HG03196 (cell line): ENCODE measurements around the gene ACTA1.
"Not testable (repeated sequence)": the region's sequence is repeated elsewhere in the genome, so short reads cannot be mapped to it uniquely, and the experiment has no call there.

Source experiments
- ATAC-seq: cut with Tn5 transposase; IDR thresholded peaks from one replicate; pipeline ENCODE4 v1.9.1; 2021; ENCODE audit not compliant: unreplicated experiment

Gene ACTA1

DNA sequence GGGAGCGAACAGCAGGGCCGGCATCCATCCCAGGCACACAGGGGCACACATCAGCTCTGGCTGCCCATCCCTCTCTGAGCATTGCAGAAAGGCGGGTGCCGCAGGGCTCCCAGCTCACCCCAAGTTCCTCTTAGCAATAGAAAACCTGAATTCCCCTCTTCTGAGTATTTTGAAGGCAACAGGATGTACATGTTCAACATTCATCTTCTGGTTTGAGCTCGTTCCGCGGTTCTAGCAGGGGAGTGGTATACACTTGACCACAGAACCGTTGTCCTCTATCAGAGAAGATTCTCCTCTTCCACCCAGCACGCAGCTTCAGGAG lies 23.6 kb downstream of the ACTA1 start:
- no peak for ATAC-seq

DNA sequence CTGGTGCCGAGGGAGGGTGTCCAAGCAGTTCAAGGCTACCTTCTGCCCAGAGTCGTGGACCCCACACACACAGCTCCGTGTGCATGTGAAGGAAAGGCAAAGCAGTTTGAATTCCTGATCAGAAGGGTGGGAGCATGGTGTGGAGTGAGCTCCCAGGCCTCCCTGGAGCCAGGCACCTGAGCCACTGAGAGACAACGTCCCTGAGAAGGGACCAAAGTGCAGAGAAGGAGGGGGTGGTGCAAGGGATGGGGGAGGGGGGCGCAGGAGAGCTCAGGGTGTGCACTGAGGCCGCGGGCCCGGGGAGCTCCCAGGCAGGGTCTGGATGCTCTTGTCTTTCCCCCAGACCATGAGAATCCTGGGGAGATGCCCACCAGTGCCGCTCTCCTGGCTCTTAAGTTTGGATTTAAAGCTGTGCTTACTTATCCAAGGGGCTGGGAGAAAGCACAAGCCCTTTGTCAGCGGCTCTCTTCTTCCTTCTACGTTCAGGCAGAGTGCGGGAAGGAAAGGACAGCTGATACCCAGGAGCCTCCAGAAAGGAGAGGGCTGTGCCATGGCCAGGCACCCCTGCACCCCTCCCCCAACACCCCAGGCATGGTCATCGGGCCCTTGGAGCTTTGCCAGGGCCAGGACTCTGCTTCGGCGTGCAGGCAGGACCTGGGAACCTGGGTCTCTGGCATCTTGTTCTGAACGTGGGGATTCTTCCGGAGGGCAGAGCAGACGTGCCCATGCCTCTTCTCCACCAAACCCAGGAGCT lies 24.1 kb downstream of the ACTA1 start:
- ATAC-seq, result no peak

DNA sequence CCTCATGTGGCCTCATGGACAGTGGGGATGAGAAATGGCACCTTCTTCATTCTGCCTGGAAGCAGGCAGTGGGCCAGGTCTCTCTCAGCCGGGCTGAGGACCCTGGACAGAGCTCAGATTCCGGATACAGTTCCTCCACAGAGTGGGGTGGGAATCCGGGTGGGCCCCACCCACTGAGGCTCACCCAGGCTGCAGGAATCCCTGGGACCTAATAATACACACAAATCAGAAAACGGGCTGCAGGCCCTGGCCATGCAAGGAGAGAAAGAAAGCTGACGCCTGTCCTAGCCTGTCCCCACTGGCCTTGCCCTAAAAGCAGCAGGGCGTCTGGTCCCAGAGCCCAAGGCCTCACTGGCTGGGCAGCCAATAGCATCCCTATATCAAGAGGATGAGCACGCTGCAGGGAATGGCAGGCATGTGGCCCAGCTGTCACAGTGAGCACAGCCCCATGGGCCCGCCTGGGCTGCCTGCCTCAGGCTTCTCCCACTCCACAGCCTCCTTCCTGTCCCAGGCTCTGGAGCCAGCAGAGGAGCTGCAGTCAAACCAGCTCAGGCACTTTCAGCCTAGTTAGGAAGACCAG lies 25.3 kb downstream of the ACTA1 start:
- ATAC-seq, result no peak

DNA sequence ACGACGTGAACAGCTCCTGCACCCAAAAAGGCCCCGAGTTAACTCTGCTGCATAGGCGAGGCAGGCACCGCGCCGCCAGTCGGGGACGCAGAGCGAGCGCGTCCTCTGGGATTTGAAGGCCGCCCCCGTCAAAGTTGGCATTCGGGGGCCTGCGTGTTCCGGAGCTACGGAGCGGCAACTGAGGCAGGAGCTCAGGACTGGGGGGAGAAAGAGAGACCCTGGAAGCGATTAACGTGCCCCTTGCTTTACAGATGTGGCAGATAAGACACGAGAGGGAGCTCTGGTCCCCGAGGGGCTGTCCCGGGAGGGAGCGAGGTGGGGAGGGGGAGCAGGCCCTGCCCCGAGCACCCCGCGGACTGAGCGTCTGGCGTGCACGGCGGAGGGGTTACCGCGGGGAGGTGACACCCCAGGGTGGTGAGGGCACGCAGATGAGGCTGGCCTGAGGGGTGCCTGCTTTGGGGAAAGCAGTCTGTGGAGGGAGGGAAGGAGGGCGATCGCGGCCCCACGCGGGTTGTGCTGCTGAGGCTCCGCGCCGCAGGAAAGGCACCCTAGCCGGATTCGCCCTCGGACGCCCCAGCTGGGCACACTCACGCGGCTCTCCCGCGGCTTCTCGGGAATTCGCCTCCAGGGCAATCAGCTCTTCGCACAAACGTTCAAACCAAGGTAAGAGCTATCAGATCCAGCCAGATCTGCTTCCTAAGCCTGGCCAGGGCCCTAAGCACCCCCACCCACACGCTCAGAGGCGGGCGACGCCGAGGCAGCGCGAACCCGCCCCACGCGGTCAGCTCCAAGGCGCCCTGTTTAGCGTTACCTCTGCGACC lies 26.5 kb downstream of the ACTA1 start:
- ATAC-seq, result no peak

DNA sequence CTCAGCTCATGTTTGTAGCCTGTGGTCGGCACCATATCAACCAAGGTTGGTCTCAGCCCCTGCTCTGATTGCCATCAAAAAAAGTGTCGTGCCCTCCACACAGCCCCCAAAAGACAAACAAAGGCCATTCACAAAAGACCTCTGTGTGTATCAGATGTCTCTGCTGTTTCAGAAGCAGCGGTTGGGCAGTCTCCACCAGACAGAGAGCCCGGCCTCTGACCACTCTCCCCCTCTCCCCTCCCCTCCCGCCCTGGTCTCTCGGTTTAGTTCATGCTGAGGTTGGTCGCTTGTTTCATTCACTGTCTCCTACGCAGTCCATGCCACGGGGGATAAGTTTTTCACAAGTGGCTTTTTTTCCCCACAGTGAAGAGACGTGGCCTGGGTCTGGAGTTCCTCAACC lies 27.1 kb downstream of the ACTA1 start:
- no peak for ATAC-seq

DNA sequence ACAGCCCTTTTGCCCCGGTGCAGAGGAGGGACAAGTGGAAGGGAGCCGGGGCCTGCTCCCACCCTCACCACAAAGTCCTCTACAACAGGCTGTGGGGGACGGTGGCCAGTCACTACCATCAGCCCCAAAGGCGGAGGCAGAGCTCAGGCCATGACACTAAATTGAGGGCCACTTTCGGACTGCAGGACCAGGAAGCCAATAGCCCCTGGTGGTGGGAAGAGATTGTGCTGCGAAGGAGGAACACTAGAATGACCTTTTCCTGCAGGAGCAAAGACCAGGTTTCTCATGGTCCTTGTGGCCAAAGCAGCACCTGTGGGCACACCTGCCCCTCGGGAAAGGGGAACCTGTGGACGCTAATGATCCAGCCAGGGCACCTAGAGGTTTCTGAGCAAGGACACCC lies 30.3 kb downstream of the ACTA1 start:
- ATAC-seq, result no peak

DNA sequence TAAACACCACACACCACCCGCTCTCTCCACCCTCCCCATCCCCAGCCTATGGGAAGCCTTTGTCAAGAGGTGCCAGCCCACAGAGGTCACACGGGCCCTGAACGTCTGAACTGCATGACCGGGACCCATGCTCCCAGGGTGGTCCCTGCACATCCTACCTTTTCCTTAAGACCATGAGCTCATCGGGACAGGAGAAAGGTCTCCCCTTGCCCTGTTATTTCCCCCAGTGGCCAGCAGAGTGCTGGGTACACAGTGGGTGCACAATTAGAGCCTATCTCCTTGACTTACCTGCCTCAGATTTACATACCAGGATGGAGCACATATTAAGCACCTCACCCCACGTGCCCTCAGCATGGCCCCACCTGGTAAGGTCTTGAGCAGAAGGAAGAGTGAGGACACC lies 30.9 kb downstream of the ACTA1 start:
- ATAC-seq, result no peak

DNA sequence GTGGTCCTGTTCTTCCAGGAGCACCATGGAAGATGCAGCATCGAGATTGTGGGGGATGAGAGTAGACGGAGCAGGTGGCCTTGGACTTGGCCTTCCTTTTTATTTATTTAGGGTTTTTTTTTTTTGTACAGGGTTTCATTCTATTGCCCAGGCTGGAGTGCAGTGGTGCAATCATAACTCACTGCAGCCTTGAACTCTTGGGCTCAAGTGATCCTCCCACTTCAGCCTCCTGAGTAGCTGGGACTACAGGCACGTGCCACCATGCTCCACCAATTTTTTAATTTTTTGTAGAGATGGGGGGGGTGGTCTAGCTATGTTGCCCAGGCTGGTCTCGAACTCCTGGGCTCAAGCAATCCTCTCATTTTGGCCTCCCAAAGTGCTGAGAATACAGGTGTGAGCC lies 31.6 kb downstream of the ACTA1 start:
- not testable (repeated sequence) for ATAC-seq

DNA sequence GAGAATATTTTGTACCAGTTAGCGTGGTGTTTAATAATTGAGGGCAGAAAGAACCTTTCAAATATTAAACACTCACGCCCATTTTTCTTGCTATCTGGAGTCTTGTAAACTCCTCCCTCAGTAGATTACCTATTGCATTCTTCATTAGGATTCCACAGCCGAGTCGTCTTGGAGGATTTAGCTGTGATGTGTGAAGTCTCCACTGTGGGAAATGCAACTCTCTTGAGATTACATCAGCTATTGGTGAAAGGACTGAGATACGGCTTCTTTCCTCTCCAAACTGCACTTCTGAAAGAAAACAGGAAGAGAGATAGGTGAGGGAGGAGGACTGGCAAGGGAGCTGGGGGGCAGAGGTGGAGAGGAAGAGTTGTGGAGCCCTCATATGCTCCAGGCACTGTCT lies 36.1 kb downstream of the ACTA1 start:
- ATAC-seq, result no peak

DNA sequence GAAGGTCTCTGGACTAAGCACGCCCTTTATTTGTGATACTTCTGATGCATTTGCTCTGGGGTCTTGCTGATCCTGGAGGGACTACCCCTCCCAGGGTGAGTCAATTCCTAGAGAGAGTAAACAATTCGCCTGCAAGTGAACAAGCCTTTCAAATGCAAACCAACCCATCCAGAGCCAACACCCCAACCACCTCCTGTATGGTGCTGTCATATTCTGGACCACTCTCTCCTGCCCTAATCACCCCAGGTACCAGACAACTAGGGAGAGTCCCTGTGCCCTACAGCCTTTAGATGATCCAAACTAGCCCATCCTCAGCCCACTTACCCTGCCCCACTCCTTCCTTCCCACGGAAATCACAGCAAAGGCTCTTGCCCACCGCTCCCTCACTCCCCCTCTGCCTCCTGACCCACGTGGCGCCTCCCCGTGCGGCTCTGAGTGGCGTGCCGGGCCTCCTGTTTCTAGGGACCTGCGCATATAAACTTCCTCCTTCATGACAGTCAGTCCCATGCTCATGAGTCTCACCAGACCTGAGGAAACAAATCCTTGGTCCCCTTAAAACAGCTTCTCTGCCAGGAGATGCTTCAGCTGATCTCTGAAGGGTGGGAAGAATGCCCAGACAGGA lies 37.2 kb downstream of the ACTA1 start:
- ATAC-seq, result no peak

DNA sequence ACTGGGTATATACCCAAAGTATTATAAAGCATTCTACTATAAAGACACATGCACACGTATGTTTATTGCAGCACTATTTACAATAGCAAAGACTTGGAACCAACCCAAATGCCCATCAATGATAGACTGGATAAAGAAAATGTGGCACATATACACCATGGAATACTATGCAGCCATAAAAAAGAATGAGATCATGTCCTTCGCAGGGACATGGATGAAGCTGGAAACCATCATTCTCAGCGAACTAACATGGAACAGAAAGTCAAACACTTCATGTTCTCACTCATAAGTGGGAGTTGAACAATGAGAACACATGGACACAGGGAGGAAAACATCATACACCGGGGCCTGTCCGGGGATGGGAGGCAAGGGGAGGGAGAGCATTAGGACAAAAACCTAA lies 39.4 kb downstream of the ACTA1 start:
- ATAC-seq, result not testable (repeated sequence)

DNA sequence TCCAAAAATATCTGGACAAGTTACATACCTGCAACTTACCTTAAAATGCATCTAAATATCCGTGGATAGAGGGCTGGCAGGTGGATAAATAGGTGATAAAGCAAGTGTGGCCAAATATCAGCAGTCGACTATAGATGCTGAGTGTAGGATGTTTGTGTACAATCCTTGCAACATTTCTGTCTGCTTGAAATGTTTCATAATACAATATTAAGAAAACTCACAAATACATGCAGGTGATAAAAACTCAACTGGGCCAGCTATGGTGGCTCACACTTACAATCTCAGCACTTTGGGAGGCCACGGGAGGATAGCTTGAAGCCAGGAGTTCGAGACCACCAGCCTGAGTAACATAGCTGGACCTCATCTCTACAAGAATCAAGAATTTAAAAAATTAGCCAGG lies 41.0 kb downstream of the ACTA1 start:
- ATAC-seq, result no peak

DNA sequence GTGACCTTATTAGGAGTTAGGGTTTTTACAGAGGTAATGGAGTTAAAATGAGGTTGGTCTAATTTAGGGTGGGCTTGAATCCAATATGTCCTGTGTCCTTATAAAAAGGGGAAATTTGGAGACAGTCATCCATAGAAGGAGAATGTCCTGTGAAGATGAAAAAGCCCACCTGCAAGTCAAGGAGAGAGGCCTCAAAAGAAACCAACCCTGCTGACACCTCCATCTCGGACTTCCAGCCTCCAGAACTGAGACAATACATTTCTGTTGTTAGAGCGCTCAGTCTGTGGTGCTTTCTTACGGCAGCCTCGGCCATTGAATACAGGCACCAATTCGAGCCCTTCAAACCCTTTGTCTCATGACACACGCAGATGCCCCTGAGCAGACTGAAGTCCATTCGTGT lies 43.8 kb downstream of the ACTA1 start:
- no peak for ATAC-seq

DNA sequence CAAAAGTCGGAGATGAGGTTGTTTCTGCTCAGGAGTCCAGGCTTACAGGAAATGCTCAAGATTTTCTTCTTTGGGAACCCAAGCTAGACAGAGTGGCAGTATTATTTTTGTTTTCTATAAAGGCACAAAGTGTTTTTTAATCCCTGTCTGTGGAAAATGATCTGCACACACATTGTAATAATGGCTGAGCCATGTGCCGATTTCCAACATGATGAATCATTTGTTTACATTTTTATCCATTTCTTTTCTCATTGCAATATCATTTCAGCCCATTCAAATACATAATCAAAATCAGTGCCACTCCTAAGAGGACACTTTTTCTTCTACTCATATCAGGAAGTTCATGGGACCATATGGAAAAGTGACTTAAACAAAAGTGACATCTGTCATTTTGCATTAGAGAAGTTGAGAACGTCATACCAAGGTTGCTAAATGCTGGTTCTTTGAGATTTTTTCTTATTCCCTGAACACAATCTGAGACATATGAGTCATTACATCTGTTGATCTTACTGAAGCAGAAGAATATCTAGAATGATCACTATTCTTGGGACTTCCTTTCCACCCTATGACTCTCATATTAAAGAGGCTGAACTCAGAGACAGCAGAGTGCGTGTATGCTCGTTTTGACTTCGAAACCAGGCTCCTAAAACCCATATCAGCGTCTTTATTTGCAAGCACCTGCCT lies 44.9 kb downstream of the ACTA1 start:
- no peak for ATAC-seq

DNA sequence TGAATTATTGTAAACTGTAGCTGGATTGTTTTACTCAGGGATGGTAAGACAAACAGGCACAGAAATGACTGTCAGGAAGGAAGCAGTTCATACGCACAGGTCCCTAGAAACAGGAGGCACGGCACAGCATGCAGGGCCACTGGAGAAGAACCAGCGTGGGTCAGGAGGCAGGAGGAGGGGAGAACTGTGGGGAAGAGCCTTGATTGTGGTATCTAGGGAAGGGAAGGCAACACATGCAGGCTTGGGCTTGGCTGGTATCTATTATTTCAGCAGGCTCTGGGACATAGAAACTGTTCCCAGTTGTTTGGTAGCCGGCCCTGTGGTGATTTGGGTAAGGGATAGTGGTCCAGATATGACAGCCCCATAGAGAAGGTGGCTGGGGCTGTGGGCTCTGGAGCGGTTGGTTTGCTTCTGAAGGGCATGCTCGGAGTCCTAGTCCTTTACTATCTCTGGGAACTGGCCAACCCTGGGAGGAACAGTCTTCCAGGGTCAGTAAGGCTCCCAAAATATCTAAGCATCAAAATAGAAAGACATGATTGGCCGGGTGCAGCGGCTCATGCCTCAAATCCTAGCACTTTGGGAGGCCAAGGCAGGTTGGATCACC lies 47.9 kb downstream of the ACTA1 start:
- no peak for ATAC-seq

DNA sequence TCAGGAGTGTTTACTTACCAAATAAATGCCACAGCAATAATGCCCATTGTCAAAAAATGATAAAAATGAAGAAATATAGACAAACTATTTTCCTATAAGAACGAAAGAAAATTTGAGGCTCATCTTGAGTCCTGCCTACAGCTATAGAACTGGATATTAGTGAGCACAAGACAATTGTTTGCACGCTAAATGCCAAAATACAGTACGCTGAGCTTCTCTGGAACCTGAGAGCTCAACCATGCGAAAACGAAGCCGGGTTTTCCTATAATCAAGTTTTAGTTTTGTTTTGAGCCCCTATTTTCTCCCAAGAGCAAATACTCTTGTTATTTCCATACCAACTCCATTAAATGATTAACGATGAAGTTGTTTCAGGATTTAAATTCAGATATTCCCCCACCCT lies 49.1 kb downstream of the ACTA1 start:
- ATAC-seq, result no peak

DNA sequence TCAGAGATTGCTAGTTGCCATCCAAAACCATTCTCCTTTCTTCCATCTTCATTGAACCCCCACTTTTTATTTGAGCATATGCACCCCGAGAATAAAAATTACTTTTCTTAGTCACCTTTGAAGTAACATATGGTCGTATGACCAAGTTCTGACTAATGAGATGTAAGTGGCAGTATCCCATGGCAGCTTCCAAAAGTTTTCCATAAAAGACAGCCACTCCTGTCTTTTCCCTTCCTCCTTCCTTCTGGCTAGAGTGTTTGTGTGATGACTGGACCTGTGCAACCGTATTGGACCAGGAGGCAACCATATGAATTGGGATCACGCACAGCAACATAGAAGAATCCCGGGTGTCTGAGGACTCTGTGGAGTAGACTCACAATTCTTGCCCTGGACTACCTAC lies 49.9 kb downstream of the ACTA1 start:
- no peak for ATAC-seq

DNA sequence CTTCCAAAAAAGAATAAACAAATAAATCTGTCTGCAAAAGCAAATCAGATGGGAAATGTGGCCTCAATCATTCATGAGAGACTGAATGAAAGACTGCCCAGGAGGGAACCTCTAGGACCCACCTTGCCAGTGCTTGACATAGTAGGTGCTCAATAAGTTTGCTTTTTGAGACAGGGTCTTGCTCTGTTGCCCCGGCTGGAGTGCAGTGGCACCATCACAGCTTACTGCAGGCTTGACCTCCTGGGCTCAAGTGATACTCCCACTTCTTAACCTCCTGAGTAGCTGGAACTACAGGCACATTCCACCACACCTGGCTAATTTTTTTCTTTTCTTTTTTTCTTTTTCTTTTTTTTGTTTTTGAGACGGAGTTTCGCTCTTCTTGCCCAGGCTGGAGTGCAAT lies 50.7 kb downstream of the ACTA1 start:
- no peak for ATAC-seq
